GM23338 (cell line): Measurements from ENCODE around the gene KDM4C. TPM values are rescaled to one million over a fixed set of nuclear protein-coding genes. Genes with fewer than 3 reads are reported as not detected.

Experiments
- ATAC-seq: fragments of 200-7000 bp; cut with Tn5 transposase; 3 replicates; pipeline ENCODE4 v1.9.1; 2020
- DNase-seq: peaks from one replicate; pipeline ENCODE4 v3.0.0-alpha.2; 2015; ENCODE audit warnings: low spot score
- H2AFZ ChIP-seq: fragments of 200-600 bp; sonication (generic); 2 replicates; pipeline ENCODE4 v1.8.0; 2016; ENCODE audit warnings: antibody characterized with exemption, mild to moderate bottlenecking, moderate library complexity
- H3F3A ChIP-seq: fragments of 200-600 bp; sonication (generic); replicated peaks from 2 replicates; pipeline ENCODE4 v1.8.0; 2017; ENCODE audit warnings: antibody characterized with exemption, mixed run types, low read depth
- H3K27ac ChIP-seq: fragments of 200-600 bp; sonication (generic); 2 replicates; pipeline ENCODE4 v1.6.1; 2016; ENCODE audit warnings: low read depth
- H3K27me3 ChIP-seq: fragments of 200-600 bp; sonication (generic); 2 replicates; pipeline ENCODE4 v1.8.0; 2016; ENCODE audit warnings: mild to moderate bottlenecking, mixed run types, moderate library complexity; ENCODE audit not compliant: insufficient read depth
- H3K36me3 ChIP-seq: fragments of 200-600 bp; sonication (generic); 2 replicates; pipeline ENCODE4 v1.8.0; 2016; ENCODE audit warnings: mild to moderate bottlenecking; ENCODE audit not compliant: insufficient read depth
- H3K4me1 ChIP-seq: fragments of 200-600 bp; sonication (generic); 2 replicates; pipeline ENCODE4 v1.8.0; 2016; ENCODE audit warnings: mild to moderate bottlenecking, moderate library complexity; ENCODE audit not compliant: insufficient read depth
- H3K4me2 ChIP-seq: fragments of 200-600 bp; sonication (generic); 2 replicates; pipeline ENCODE4 v1.7.1; 2017; ENCODE audit warnings: mixed run types
- H3K4me3 ChIP-seq: fragments of 200-600 bp; sonication (generic); 2 replicates; pipeline ENCODE4 v1.6.1; 2016; ENCODE audit warnings: mixed run types
- H3K79me2 ChIP-seq: fragments of 200-600 bp; sonication (generic); replicated peaks from 2 replicates; pipeline ENCODE4 v1.8.0; 2017; ENCODE audit warnings: mild to moderate bottlenecking; ENCODE audit not compliant: insufficient read depth
- H3K9me2 ChIP-seq: fragments of 200-600 bp; sonication (generic); 2 replicates; pipeline ENCODE4 v1.8.0; 2017; ENCODE audit not compliant: insufficient read depth
- H4K20me1 ChIP-seq: fragments of 200-600 bp; sonication (generic); replicated peaks from 2 replicates; pipeline ENCODE4 v1.8.0; 2017; ENCODE audit warnings: mild to moderate bottlenecking; ENCODE audit not compliant: insufficient read depth
- H3K27ac Mint-ChIP-seq: 2 replicates; pipeline ENCODE4 v1.8.0; 2020; ENCODE audit warnings: inconsistent platforms, mild to moderate bottlenecking, moderate library complexity, mixed read lengths
- H3K27me3 Mint-ChIP-seq: 3 replicates; pipeline ENCODE4 v1.8.0; 2022; ENCODE audit warnings: low read depth, mild to moderate bottlenecking, moderate library complexity, mixed read lengths, inconsistent platforms; ENCODE audit not compliant: insufficient read depth, poor library complexity
- H3K36me3 Mint-ChIP-seq: 3 replicates; pipeline ENCODE4 v1.8.0; 2021; ENCODE audit warnings: low read depth, mild to moderate bottlenecking, inconsistent platforms, moderate library complexity, mixed read lengths
- H3K4me1 Mint-ChIP-seq: 3 replicates; pipeline ENCODE4 v1.8.0; 2020; ENCODE audit warnings: mild to moderate bottlenecking, inconsistent platforms, mixed read lengths
- H3K4me3 Mint-ChIP-seq: 3 replicates; pipeline ENCODE4 v1.8.0; 2021; ENCODE audit warnings: moderate library complexity, mild to moderate bottlenecking, inconsistent platforms, mixed read lengths
- H3K9me3 Mint-ChIP-seq: 3 replicates; pipeline ENCODE4 v1.8.0; 2020; ENCODE audit warnings: moderate library complexity, mild to moderate bottlenecking, inconsistent platforms, mixed read lengths
- ETS1 ChIP-seq: IDR thresholded peaks from 2 replicates; pipeline ENCODE4 v1.6.1; 2016; ENCODE audit warnings: antibody characterized with exemption
- EZH2 ChIP-seq: fragments of 200-600 bp; sonication (generic); IDR thresholded peaks from one replicate; pipeline ENCODE4 v1.8.0; 2017; ENCODE audit warnings: antibody characterized with exemption, mild to moderate bottlenecking, low read depth; ENCODE audit not compliant: unreplicated experiment
- EZH2phosphoT487 ChIP-seq: fragments of 200-600 bp; sonication (generic); IDR thresholded peaks from one replicate; pipeline ENCODE4 v1.8.1; 2018; ENCODE audit warnings: antibody characterized with exemption; ENCODE audit not compliant: unreplicated experiment
- REST ChIP-seq: IDR thresholded peaks from one replicate; pipeline ENCODE4 v1.6.1; 2018; ENCODE audit warnings: antibody characterized with exemption; ENCODE audit not compliant: unreplicated experiment
- STAT1 ChIP-seq: IDR thresholded peaks from one replicate; pipeline ENCODE4 v1.6.1; 2016; ENCODE audit warnings: antibody characterized with exemption; ENCODE audit not compliant: unreplicated experiment
- ZNF462 ChIP-seq: fragments of 250-450 bp; sonication (Bioruptor Pico); IDR thresholded peaks from 2 replicates; pipeline ENCODE4 v1.5.0; 2020; ENCODE audit warnings: mild to moderate bottlenecking, moderate library complexity
- polyA plus RNA-seq: library from polyadenylated mRNA; unstranded; fragments of >200 nt; fragmentation: Nextera tagmentation; extraction: Ambion mirVana; gene quantifications from 2 replicates; pipeline ENCODE4 v1.2.1, GENCODE V29; 2016
- total RNA-seq: library from RNA; depleted of rRNA; stranded (reverse); fragments of >200 nt; shearing (Covaris generic); gene quantifications from 2 replicates; pipeline ENCODE4 v1.2.3, GENCODE V29; 2014

The KDM4C gene
- total and polyA plus RNA-seq, 2 experiments from 2014 or later: 12.0 to 43.8 TPM

GRCh38 chr9:6960777-6961176 lies 203.0 kb downstream of the KDM4C start (continued):
- TF ChIP-seq ZNF462 (CRISPR knock-in tag): no peak
- TF ChIP-seq EZH2: no peak

- Histone ChIP-seq H3K4me3 (no peak overlapping the region), H3K9me2 (no peaks in the 10 kb centered on the region), H4K20me1 (no peaks in the 10 kb centered on the region), H3K27me3 (no peaks in the 10 kb centered on the region), H3K4me1 (no peaks in the 10 kb centered on the region), H3K4me2 (no peak overlapping the region), H2AFZ (no peak overlapping the region), H3K27ac (no peak overlapping the region), H3F3A (no peaks in the 10 kb centered on the region), H3K36me3 (no peaks in the 10 kb centered on the region), H3K79me2 (no peaks in the 10 kb centered on the region)
- Mint-ChIP-seq H3K4me3 (no peak overlapping the region), H3K27ac (no peak overlapping the region), H3K36me3 (no peaks in the 10 kb centered on the region), H3K9me3 (no peaks in the 10 kb centered on the region; the same call in 2 of the 3 replicates), H3K27me3 (no peaks in the 10 kb centered on the region), H3K4me1 (no peaks in the 10 kb centered on the region)
- no peak for DNase-seq
- ATAC-seq: no peak
- TF ChIP-seq ETS1 (no peak), EZH2phosphoT487 (no peak), STAT1 (no peak), REST (no peak), EZH2 (no peak)
Observed at GRCh38 chr9:6961845-6962522, 204.2 kb downstream of the KDM4C start.
